NCI-H2171 treated with DMSO at 0.1 percent for 48 hours (cell line): Measurements from ENCODE around the gene PCDHGB3.
"Not testable (repeated sequence)": the region's sequence is repeated elsewhere in the genome, so short reads cannot be mapped to it uniquely, and the experiment has no call there.

Source experiments
- DNase-seq: peaks from one replicate; lab custom pipeline; 2025; lab: John Stamatoyannopoulos, UW

The PCDHGB3 gene

DNA sequence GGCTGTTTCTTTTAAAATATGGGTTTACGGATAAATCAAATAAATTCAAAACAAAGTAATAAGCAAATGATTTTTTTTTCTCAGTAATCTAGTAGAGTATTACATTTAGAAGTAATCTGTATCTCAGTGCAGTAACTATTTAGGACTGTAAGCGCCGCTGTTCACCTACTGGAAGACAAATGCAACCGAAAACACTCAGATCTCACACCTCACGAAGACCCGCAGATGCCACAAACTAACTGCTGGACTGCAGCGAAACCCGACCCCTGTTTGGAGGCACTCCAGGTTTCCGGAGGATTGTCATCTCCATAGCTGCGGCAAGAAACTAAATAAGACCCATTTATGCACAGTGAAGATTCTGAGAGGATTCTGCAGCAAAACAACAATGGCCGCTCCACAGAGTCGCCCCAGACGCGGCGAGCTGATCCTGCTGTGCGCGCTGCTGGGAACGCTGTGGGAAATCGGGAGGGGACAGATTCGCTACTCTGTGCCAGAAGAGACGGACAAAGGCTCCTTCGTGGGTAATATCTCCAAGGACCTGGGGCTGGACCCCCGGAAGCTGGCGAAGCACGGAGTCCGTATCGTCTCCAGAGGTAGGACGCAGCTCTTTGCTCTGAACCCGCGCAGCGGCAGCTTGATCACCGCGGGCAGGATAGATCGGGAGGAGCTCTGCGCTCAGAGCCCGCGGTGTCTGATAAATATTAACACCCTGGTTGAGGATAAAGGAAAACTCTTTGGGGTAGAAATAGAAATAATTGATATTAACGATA, 22.6 kb downstream of the PCDHGB3 start, which contains the start of gene PCDHGA8:
Gene PCDHGA8 (plus strand): TSS at position 205 of the 770 bp plus-strand sequence. CDS start 181 bp downstream, at position 386.
- DNase-seq: peak; percentile 27

- no peak for DNase-seq
These were observed 23.2 kb downstream of the PCDHGB3 start for GRCh38 chr5:141393267-141393666.

DNA sequence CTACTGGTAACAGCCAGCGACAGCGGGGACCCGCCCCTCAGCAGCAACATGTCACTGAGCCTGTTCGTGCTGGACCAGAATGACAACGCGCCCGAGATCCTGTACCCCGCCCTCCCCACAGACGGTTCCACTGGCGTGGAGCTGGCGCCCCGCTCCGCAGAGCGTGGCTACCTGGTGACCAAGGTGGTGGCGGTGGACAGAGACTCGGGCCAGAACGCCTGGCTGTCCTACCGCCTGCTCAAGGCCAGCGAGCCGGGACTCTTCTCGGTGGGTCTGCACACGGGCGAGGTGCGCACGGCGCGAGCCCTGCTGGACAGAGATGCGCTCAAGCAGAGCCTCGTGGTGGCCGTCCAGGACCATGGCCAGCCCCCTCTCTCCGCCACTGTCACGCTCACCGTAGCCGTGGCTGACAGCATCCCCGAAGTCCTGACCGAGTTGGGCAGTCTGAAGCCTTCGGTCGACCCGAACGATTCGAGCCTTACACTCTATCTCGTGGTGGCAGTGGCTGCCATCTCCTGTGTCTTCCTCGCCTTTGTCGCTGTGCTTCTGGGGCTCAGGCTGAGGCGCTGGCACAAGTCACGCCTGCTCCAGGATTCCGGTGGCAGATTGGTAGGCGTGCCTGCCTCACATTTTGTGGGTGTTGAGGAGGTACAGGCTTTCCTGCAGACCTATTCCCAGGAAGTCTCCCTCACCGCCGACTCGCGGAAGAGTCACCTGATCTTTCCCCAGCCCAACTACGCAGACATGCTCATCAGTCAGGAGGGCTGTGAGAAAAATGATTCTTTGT, 24.6 kb downstream of the PCDHGB3 start:
- not testable (repeated sequence) for DNase-seq

DNA sequence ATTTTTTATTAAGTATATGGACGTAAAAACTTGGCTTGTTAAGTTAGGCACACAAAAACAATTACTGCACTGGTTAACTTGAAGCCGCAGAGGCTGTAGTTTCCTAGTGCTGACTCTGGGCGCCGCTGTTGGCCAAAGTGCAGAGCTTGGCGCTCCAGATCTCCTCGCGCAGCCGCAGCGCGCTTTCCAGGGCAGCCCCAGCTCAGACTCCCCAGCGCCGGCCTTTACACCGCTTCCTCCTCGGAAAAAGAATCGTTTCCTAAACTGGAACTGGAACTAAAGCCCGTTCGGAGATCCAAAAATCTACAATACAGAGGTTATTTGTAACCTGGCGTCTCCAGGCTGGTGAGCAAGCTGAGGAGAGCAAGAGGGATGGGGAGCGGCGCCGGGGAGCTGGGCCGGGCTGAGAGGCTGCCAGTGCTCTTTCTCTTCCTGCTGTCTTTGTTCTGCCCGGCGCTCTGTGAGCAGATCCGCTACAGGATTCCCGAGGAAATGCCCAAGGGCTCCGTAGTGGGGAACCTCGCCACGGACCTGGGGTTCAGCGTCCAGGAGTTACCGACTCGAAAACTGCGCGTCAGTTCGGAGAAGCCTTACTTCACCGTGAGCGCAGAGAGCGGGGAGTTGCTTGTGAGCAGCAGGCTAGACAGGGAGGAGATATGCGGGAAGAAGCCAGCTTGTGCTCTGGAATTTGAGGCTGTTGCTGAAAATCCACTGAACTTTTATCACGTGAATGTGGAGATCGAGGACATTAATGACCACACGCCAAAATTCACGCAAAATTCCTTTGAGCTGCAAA, 27.9 kb downstream of the PCDHGB3 start, which contains the start of gene PCDHGB5:
Gene PCDHGB5 (plus strand): TSS at position 192 of the 796 bp plus-strand sequence. CDS start 181 bp downstream, at position 373.
- not testable (repeated sequence) for DNase-seq

DNA sequence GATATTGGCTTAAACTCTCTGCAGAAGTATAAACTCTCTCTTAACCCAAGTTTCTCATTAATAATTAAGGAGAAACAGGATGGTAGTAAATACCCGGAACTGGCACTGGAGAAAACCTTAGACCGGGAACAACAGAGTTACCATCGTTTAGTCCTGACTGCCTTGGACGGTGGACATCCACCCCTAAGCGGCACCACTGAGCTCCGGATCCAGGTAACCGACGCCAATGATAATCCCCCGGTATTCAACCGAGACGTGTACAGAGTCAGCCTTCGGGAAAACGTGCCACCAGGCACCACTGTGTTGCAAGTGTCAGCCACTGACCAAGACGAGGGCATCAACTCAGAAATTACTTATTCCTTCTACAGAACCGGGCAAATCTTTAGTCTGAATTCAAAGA, 28.6 kb downstream of the PCDHGB3 start:
- DNase-seq: no peak

- DNase-seq: no peak
These were observed 29.7 kb downstream of the PCDHGB3 start for GRCh38 chr5:141399555-141400258.

DNA sequence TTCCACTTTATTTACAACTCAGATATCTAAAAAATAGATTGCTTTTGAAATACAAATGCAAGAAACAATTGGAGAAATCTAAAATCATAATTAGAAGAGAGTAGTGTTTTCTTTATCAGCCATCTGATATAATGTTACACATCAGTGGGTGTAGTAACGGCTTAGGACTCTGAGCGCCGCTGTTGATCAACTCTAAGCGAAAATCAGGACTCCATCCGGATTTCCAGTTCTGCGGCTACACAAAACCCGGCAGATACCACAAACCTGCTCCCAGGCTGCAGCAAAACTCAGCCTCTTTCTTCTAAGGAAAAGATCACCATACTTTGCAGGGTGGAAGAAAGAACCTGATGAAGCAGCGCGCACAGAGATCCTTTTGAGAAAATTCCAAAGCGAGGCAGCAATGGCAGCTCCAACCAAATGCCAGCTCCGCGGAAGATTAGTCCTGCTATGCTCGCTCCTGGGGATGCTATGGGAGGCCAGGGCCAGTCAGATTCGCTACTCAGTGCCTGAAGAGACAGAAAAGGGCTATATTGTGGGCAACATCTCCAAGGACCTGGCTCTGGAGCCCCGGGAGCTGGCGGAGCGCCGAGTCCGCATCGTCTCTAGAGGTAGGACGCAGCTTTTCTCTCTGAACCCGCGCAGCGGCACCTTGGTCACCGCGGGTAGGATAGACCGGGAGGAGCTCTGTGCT, 32.7 kb downstream of the PCDHGB3 start, which contains the start of gene PCDHGA9:
Gene PCDHGA9 (plus strand): TSS at position 226 of the 691 bp plus-strand sequence. CDS start 175 bp downstream, at position 401.
- peak; percentile 5 for DNase-seq

GRCh38 chr5:141403387-141403786, 33.3 kb downstream of the PCDHGB3 start:
- no peak for DNase-seq

DNA sequence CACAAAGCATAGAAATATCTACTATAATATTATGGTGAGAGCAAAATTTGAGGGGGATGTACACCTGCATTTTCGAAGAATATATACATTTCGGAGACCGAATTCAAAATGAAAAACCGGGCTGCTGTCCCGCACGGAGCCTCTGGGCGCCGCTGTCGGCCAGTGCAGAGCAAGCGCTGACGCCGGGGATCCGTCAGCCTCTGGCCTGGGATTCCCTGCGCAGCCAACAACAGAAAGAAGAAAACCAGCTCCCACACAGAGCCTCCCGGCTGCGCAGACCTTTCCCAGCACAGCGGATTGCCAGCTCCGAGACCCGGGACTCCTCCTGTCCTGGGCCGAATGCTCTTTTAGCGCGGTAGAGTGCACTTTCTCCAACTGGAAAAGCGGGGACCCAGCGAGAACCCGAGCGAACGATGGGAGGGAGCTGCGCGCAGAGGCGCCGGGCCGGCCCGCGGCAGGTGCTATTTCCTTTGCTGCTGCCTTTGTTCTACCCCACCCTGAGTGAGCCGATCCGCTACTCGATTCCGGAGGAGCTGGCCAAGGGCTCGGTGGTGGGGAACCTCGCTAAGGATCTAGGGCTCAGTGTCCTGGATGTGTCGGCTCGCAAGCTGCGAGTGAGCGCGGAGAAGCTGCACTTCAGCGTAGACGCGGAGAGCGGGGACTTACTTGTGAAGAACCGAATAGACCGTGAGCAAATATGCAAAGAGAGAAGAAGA, 37.9 kb downstream of the PCDHGB3 start, which contains the start of gene PCDHGB6:
Gene PCDHGB6 (plus strand): TSS at position 232 of the 716 bp plus-strand sequence. CDS start 182 bp downstream, at position 414.
- not testable (repeated sequence) for DNase-seq

DNA sequence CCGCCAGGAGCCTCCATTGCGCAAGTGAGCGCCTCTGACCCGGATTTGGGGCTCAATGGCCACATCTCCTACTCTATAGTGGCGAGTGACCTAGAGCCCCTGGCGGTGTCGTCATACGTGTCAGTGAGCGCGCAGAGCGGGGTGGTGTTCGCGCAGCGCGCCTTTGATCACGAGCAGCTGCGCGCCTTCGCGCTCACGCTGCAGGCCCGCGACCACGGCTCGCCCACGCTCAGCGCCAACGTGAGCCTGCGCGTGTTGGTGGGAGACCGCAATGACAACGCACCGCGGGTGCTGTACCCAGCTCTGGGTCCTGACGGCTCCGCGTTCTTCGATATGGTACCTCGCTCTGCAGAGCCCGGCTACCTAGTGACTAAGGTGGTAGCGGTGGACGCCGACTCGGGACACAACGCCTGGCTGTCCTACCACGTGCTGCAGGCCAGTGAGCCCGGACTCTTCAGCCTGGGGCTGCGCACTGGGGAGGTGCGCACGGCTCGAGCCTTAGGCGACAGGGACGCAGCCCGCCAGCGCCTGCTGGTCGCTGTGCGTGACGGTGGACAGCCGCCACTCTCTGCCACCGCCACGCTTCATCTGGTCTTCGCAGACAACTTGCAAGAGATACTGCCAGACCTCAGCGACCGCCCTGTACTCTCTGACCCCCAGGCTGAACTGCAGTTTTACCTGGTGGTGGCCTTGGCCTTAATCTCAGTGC, 39.7 kb downstream of the PCDHGB3 start:
- no peak for DNase-seq

DNA sequence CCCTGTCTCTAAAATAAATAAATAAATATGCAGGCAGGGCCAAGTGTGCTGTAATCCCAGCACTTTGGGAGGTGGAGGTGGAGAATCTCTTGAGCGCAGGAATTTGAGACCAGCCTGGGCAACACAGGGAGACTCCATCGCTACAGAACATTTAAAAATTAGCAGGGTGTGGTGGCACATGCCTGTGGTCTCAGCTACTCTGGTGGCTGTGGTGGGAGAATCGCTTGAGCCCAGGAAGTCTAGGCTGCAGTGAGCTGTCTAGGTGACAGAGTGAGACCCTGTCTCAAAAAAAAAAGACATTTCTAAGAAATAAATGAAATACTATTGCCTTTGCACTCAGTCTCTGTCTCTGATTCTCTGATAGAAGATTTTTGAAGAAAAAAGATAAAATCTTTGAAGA, 41.5 kb downstream of the PCDHGB3 start:
- DNase-seq: no peak

DNA sequence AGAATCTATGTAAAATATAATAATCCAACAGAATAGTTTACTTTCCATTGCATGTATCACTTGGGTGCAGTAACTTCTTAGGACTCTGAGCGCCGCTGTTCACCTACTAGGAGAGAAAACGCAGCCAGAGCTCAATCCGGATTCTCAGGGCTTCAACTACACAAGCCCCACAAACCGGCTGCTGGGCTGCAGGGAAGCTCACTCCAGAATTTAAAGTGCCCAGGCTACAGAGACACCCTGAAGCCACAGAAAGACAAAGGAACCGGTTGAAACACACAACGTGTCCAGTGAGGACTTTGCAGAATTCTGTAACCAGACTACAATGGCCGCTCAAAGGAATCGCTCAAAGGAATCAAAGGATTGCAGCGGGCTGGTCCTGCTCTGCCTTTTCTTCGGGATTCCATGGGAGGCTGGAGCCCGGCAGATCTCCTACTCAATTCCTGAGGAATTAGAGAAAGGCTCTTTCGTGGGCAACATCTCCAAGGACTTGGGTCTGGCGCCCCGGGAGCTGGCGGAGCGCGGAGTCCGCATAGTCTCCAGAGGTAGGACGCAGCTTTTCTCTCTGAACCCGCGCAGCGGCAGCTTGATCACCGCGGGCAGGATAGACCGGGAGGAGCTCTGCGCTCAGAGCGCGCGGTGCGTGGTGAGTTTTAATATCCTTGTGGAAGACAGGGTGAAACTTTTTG, 43.0 kb downstream of the PCDHGB3 start, which contains the start of gene PCDHGA10:
Gene PCDHGA10 (plus strand): TSS at position 134 of the 686 bp plus-strand sequence. CDS start 189 bp downstream, at position 323.
- DNase-seq: peak; percentile 72

- peak; percentile 18 for DNase-seq
These were observed 43.6 kb downstream of the PCDHGB3 start for GRCh38 chr5:141413540-141414069.

DNA sequence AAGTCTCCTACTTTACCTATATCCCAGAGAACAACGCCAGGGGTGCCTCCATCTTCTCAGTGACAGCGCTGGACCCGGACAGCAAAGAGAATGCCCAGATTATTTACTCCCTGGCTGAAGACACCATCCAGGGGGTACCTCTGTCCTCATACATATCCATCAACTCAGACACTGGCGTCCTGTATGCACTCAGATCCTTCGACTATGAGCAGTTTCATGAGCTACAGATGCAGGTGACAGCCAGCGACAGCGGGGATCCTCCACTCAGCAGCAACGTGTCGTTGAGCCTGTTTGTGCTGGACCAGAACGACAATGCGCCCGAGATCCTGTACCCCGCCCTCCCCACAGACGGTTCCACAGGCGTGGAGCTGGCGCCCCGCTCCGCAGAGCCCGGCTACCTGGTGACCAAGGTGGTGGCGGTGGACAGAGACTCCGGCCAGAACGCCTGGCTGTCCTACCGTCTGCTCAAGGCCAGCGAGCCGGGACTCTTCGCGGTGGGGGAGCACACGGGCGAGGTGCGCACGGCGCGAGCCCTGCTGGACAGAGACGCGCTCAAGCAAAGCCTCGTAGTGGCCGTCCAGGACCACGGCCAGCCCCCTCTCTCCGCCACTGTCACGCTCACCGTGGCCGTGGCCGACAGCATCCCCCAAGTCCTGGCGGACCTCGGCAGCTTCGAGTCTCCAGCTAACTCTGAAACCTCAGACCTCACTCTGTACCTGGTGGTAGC, 44.7 kb downstream of the PCDHGB3 start:
- not testable (repeated sequence) for DNase-seq

DNA sequence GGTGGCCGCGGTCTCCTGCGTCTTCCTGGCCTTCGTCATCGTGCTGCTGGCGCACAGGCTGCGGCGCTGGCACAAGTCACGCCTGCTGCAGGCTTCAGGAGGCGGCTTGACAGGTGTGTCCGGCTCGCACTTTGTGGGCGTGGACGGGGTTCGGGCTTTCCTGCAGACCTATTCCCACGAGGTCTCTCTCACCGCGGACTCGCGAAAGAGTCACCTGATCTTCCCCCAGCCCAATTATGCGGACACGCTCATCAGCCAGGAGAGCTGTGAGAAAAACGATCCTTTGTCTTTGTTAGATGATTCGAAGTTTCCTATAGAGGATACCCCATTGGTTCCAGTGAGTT, 45.2 kb downstream of the PCDHGB3 start:
- not testable (repeated sequence) for DNase-seq

DNA sequence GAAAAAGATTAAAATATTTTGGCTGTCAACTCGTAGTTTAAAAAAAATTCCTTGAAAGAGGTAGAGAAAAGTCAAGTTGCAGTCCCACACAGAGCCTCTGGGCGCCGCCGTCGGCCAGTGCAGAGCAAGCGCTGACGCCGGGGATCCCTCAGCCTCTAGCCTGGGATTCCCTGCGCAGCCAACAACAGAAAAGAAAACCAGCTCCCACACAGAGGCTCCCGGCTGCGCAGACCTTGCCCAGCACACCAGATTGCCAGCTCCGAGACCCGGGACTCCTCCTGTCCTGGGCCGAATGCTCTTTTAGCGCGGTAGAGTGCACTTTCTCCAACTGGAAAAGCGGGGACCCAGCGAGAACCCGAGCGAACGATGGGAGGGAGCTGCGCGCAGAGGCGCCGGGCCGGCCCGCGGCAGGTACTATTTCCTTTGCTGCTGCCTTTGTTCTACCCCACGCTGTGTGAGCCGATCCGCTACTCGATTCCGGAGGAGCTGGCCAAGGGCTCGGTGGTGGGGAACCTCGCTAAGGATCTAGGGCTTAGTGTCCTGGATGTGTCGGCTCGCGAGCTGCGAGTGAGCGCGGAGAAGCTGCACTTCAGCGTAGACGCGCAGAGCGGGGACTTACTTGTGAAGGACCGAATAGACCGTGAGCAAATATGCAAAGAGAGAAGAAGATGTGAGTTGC, 47.6 kb downstream of the PCDHGB3 start, which contains the start of gene PCDHGB7:
Gene PCDHGB7 (plus strand): TSS at position 184 of the 679 bp plus-strand sequence. CDS start 183 bp downstream, at position 367.
- DNase-seq: not testable (repeated sequence)
